ENCODE data around the gene HOXC11.

The HOXC11 gene

GRCh38 chr12:53978477-53979356 is 5.8 kb downstream of the HOXC11 start:
- DNase-seq (ENCODE audit: insufficient read length) (no peak), FAIRE-seq (no peak)
- TF ChIP-seq POLR2A (IDR thresholded peaks at IDR 0.05; ENCODE audit: low read depth, low read length) (no peak), POLR2AphosphoS5 (IDR thresholded peaks at IDR 0.05; ENCODE audit: low read depth, low read length) (no peak), TAF1 (IDR thresholded peaks at IDR 0.05; ENCODE audit: borderline replicate concordance, low read depth, low read length) (no peak)

- FAIRE-seq (no peak), DNase-seq (ENCODE audit: insufficient read length) (no peak)
- TF ChIP-seq TAF1 (IDR thresholded peaks at IDR 0.05; ENCODE audit: borderline replicate concordance, low read depth, low read length) = no peak
- no peak for TF ChIP-seq POLR2AphosphoS5 (IDR thresholded peaks at IDR 0.05; ENCODE audit: low read depth, low read length)
- no peak for TF ChIP-seq POLR2A (IDR thresholded peaks at IDR 0.05; ENCODE audit: low read depth, low read length)
Measured at GRCh38 chr12:53980104-53980801, 7.3 kb downstream of the HOXC11 start.

GRCh38 chr12:53980802-53981496 is 8.0 kb downstream of the HOXC11 start:
- FAIRE-seq (peak; percentile 70), DNase-seq (ENCODE audit: insufficient read length) (no peak)
- TF ChIP-seq TAF1 (IDR thresholded peaks at IDR 0.05; ENCODE audit: borderline replicate concordance, low read depth, low read length) = no peak
- no peak for TF ChIP-seq POLR2A (IDR thresholded peaks at IDR 0.05; ENCODE audit: low read depth, low read length)
- TF ChIP-seq POLR2AphosphoS5 (IDR thresholded peaks at IDR 0.05; ENCODE audit: low read depth, low read length) = no peak

- FAIRE-seq (no peak), DNase-seq (ENCODE audit: insufficient read length) (no peak)
- TF ChIP-seq POLR2AphosphoS5 (IDR thresholded peaks at IDR 0.05; ENCODE audit: low read depth, low read length) (no peak), POLR2A (IDR thresholded peaks at IDR 0.05; ENCODE audit: low read depth, low read length) (no peak), TAF1 (IDR thresholded peaks at IDR 0.05; ENCODE audit: borderline replicate concordance, low read depth, low read length) (no peak)
Measured at GRCh38 chr12:53981634-53982565, 9.0 kb downstream of the HOXC11 start.

GRCh38 chr12:53982648-53983567 is 10.0 kb downstream of the HOXC11 start:
- DNase-seq (ENCODE audit: insufficient read length) = no peak
- no peak for FAIRE-seq
- TF ChIP-seq TAF1 (IDR thresholded peaks at IDR 0.05; ENCODE audit: borderline replicate concordance, low read depth, low read length) = no peak
- no peak for TF ChIP-seq POLR2A (IDR thresholded peaks at IDR 0.05; ENCODE audit: low read depth, low read length)
- TF ChIP-seq POLR2AphosphoS5 (IDR thresholded peaks at IDR 0.05; ENCODE audit: low read depth, low read length) = no peak

- FAIRE-seq (no peak), DNase-seq (ENCODE audit: insufficient read length) (no peak)
- TF ChIP-seq TAF1 (IDR thresholded peaks at IDR 0.05; ENCODE audit: borderline replicate concordance, low read depth, low read length) (no peak), POLR2AphosphoS5 (IDR thresholded peaks at IDR 0.05; ENCODE audit: low read depth, low read length) (no peak), POLR2A (IDR thresholded peaks at IDR 0.05; ENCODE audit: low read depth, low read length) (no peak)
Measured at GRCh38 chr12:53983568-53983949, 10.6 kb downstream of the HOXC11 start.

GRCh38 chr12:53983950-53984572 is 11.1 kb downstream of the HOXC11 start:
- DNase-seq (ENCODE audit: insufficient read length) (no peak), FAIRE-seq (no peak)
- TF ChIP-seq POLR2A (IDR thresholded peaks at IDR 0.05; ENCODE audit: low read depth, low read length) = no peak
- no peak for TF ChIP-seq POLR2AphosphoS5 (IDR thresholded peaks at IDR 0.05; ENCODE audit: low read depth, low read length)
- no peak for TF ChIP-seq TAF1 (IDR thresholded peaks at IDR 0.05; ENCODE audit: borderline replicate concordance, low read depth, low read length)

GRCh38 chr12:53984901-53985691 is 12.2 kb downstream of the HOXC11 start, which contains the start of gene HOXC10:
Gene HOXC10 (plus strand): TSS chr12:53985146. CDS start chr12:53985260, 114 bp downstream.
- TF ChIP-seq POLR2A (IDR thresholded peaks at IDR 0.05; ENCODE audit: low read depth, low read length) (no peak), POLR2AphosphoS5 (IDR thresholded peaks at IDR 0.05; ENCODE audit: low read depth, low read length) (no peak), TAF1 (IDR thresholded peaks at IDR 0.05; ENCODE audit: borderline replicate concordance, low read depth, low read length) (no peak)
- FAIRE-seq (peak; percentile 87), DNase-seq (ENCODE audit: insufficient read length) (peak; percentile 76)

- FAIRE-seq (no peak), DNase-seq (ENCODE audit: insufficient read length) (no peak)
- TF ChIP-seq POLR2AphosphoS5 (IDR thresholded peaks at IDR 0.05; ENCODE audit: low read depth, low read length) (no peak), TAF1 (IDR thresholded peaks at IDR 0.05; ENCODE audit: borderline replicate concordance, low read depth, low read length) (no peak), POLR2A (IDR thresholded peaks at IDR 0.05; ENCODE audit: low read depth, low read length) (no peak)
Measured at GRCh38 chr12:53985692-53985993, 12.7 kb downstream of the HOXC11 start.

Measured in GM12892 (cell line).